Esophagus muscularis mucosa (tissue), 4 donors: ENCODE data around the gene CUX1.

ENCODE experiments used
- CTCF ChIP-seq, 3 experiments: fragments of 200-600 bp in 2 of 3; fragments of 450-650 bp in 1 of 3; sonication (generic) in 2 of 3; IDR thresholded peaks; one replicate each; pipeline ENCODE4 v1.5.1; 2017 to 2019; ENCODE audit warnings: antibody characterized with exemption in 3 of 3, mild to moderate bottlenecking in 2 of 3, moderate library complexity in 1 of 3
- EP300 ChIP-seq: sonication (generic); formaldehyde crosslinking; IDR thresholded peaks from one replicate; pipeline ENCODE4 v1.6.1; 2017; ENCODE audit warnings: antibody characterized with exemption
- POLR2A ChIP-seq: fragments of 450-650 bp; IDR thresholded peaks from one replicate; pipeline ENCODE4 v1.6.1; 2017; ENCODE audit warnings: antibody characterized with exemption, moderate library complexity, mild to moderate bottlenecking, low read depth
- POLR2AphosphoS5 ChIP-seq, 2 donors: sonication (generic); formaldehyde crosslinking; IDR thresholded peaks; one replicate each; pipeline ENCODE4 v1.6.1; 2017; ENCODE audit warnings: antibody characterized with exemption in 2 of 2

GRCh38 chr7:101848208-101848951 is 31.0 kb downstream of the CUX1 start:
- TF ChIP-seq CTCF (IDR thresholded peaks at IDR 0.05) (no peak), POLR2A (no peak), EP300 (no peak), POLR2AphosphoS5 (IDR thresholded peaks at IDR 0.05) (no peak)
